Vagina (tissue), 2 donors: ENCODE data around the gene CEBPZ. TPM values are rescaled to one million over a fixed set of nuclear protein-coding genes. Genes with fewer than 3 reads are reported as not detected.
"Not testable (repeated sequence)": the region's sequence is repeated elsewhere in the genome, so short reads cannot be mapped to it uniquely, and the experiment has no call there.

Experiments used
- DNase-seq, 2 donors: peaks; one replicate each; pipeline ENCODE4 v3.0.0-alpha.2; 2017; ENCODE audit errors: extremely low spot score in 2 of 2
- H3K27ac ChIP-seq: fragments of 200-600 bp; sonication (generic); one replicate; pipeline ENCODE4 v1.5.1; 2019
- H3K27me3 ChIP-seq: fragments of 200-600 bp; sonication (generic); one replicate; pipeline ENCODE4 v1.5.1; 2019
- H3K36me3 ChIP-seq, 2 donors: fragments of 200-600 bp; sonication (generic); one replicate each; pipeline ENCODE4 v1.5.1; 2017 to 2019
- H3K4me1 ChIP-seq: fragments of 200-600 bp; sonication (generic); one replicate; pipeline ENCODE4 v1.5.1; 2019
- H3K4me3 ChIP-seq, 2 donors: fragments of 200-600 bp; sonication (generic); 1 replicate in 1 of 2; 2 replicates in 1 of 2; pipeline ENCODE4 v1.5.1; 2016 to 2019
- H3K9me3 ChIP-seq: fragments of 200-600 bp; sonication (generic); one replicate; pipeline ENCODE4 v1.5.1; 2019
- POLR2A ChIP-seq, 2 donors: fragments of 450-650 bp; IDR thresholded peaks; one replicate each; pipeline ENCODE4 v1.6.1; 2017; ENCODE audit warnings: antibody characterized with exemption in 2 of 2, mild to moderate bottlenecking in 2 of 2, moderate library complexity in 2 of 2
- POLR2AphosphoS5 ChIP-seq, 2 donors: sonication (generic); formaldehyde crosslinking; IDR thresholded peaks; one replicate each; pipeline ENCODE4 v1.9.0; 2017; ENCODE audit warnings: antibody characterized with exemption in 2 of 2, mild to moderate bottlenecking in 2 of 2, low read depth in 1 of 2; ENCODE audit not compliant: insufficient read depth in 1 of 2
- intact Hi-C: fragments of 100-400 bp; cut with DNase I; formaldehyde crosslinking; loops from one replicate; pipeline ENCODE4 v1.15.1; 2023
- total RNA-seq: library from RNA; depleted of rRNA; stranded (reverse); fragments of >200 nt; gene quantifications from one replicate; pipeline ENCODE4 v1.2.3, GENCODE V29; 2016
- TF ChIP-seq, protein P1 (sequence below), 3 experiments: fragments of 450-650 bp in 2 of 3; fragments of 200-600 bp in 1 of 3; sonication (generic) in 1 of 3; IDR thresholded peaks; one replicate each; pipeline ENCODE4 v1.5.1; 2017 to 2019; ENCODE audit warnings: antibody characterized with exemption in 3 of 3, mild to moderate bottlenecking in 2 of 3, moderate library complexity in 2 of 3

The CEBPZ gene
- total RNA-seq, 1 donor from 2014 or later, result 27.0 TPM

DNA sequence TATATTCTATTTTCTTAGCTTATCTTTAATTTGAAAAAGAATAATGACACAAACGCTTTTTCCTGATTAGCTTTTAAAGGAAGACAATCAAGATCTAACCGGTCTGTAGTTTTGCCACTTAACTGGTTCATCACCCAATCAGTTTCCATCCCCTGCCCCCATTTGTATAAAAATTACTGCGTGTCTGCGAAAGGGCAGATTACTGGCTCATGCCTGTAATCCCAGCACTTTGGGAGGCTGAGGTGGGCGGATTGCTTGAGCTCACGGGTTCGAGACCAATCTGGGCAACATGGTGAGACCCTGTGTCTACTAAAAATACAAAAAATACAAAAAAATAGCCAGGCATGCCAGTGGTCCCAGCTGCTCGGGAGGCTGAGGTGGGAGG is 32.7 kb downstream of the CEBPZ start:
- no peak for DNase-seq
- Histone ChIP-seq H3K27me3 (no peaks in the 10 kb centered on the region), H3K27ac (no peak overlapping the region), H3K4me1 (peaks cover 21% of the 10 kb centered on the region), H3K36me3 (peaks cover 3 to 31% of the 10 kb centered on the region in 2 donors), H3K4me3 (no peak overlapping the region), H3K9me3 (no peaks in the 10 kb centered on the region)
- TF ChIP-seq POLR2AphosphoS5 (IDR thresholded peaks at IDR 0.05; ENCODE audit: insufficient read depth in 1 of 2, low read depth in 1 of 2) (no peak), POLR2A (IDR thresholded peaks at IDR 0.05) (no peak)
- TF ChIP-seq, protein P1, sequence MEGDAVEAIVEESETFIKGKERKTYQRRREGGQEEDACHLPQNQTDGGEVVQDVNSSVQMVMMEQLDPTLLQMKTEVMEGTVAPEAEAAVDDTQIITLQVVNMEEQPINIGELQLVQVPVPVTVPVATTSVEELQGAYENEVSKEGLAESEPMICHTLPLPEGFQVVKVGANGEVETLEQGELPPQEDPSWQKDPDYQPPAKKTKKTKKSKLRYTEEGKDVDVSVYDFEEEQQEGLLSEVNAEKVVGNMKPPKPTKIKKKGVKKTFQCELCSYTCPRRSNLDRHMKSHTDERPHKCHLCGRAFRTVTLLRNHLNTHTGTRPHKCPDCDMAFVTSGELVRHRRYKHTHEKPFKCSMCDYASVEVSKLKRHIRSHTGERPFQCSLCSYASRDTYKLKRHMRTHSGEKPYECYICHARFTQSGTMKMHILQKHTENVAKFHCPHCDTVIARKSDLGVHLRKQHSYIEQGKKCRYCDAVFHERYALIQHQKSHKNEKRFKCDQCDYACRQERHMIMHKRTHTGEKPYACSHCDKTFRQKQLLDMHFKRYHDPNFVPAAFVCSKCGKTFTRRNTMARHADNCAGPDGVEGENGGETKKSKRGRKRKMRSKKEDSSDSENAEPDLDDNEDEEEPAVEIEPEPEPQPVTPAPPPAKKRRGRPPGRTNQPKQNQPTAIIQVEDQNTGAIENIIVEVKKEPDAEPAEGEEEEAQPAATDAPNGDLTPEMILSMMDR (IDR thresholded peaks at IDR 0.05), result no peak
- intact Hi-C loops, result no loop called here

DNA sequence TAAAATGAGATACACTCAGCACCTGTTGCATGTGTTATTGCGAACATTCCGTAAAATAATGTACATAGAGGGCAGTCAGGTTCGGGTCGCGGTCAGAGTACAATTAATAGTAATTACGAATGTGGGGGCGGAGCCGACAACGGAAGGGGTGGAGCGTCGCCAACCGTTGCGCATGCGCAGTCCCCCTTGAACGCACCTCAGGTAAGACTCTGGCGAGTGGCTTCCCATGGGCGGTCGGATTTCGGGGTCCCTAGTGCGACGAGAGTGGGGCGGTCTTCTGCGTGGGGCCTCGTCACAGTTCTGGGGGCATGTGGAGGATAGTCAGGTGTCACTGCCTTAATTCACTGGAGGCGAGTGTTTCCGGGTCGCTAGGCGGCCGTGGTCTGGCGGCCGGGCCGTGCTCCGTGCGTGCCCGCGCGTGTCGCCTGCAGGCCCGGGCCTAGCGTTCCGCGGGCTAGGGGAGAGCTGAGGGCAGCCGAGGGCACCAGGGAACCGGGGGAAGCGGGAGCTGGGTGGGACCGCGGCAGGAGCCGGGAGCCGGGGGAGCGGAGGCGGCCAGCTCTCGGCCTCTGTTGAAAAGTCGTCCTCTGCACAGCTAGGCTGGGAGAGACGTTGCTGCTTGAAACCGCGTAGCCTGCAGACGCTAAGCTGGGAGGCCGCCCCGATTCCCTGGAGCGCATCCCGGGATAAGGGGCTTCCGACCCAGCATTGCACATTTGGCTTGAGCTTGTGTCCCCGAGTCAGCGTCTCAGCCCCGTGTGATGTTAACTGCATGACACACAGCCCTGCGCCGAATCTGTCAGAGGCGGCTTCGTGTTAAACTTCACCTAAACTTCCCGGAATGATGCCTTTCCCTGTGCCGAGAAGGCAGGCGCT is 34.8 kb downstream of the CEBPZ start, which contains the start of gene CEBPZOS:
CEBPZOS (plus strand) TSS at position 177 of the 876 bp plus-strand sequence. CDS start 3,209 bp downstream, outside the sequence.
- TF ChIP-seq, protein P1 (IDR thresholded peaks at IDR 0.05), result no peak
- TF ChIP-seq POLR2AphosphoS5 (IDR thresholded peaks at IDR 0.05; ENCODE audit: insufficient read depth in 1 of 2, low read depth in 1 of 2), result peak; percentile 70 to 94
- peak in 1 of 2 donors; percentile 80 for TF ChIP-seq POLR2A (IDR thresholded peaks at IDR 0.05)
- Histone ChIP-seq H3K9me3 (no peaks in the 10 kb centered on the region), H3K27me3 (no peaks in the 10 kb centered on the region), H3K4me1 (peaks cover 21% of the 10 kb centered on the region), H3K36me3 (peaks cover 3 to 12% of the 10 kb centered on the region in 2 donors), H3K27ac (peak within 1 kb of the TSS; percentile 91), H3K4me3 (peak within 1 kb of the TSS; percentile 81 to 93)
- intact Hi-C loops, result no loop called here
- DNase-seq, result no peak

GRCh38 chr2:37195862-37196319 is 35.5 kb downstream of the CEBPZ start:
- peak overlapping the region; percentile 81 to 93 for H3K4me3 ChIP-seq
- H3K9me3 ChIP-seq, H3K36me3 ChIP-seq, H3K27me3 ChIP-seq, intact Hi-C loops, DNase-seq: not testable (repeated sequence)
- peak overlapping the region; percentile 91 for H3K27ac ChIP-seq
- peaks cover 21% of the 10 kb centered on the region for H3K4me1 ChIP-seq

DNA sequence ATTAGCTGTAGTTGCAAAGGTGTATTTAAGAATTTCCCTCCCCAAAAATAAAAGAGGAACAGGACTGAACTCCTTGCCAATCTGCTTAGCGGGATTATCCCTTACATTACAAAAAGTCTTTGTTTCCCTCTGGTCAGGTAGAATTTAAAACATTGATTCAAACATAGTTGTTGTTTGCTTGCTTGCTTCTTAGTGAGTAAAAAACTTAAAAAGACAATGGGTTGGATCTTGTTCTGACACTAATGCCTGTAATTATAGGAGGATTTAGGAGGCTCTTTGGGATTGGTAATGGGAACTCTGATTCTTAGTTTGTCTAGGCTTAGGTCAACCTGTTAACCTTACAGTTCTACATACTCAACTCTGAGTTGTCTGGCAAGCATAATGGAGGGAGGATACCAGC is 38.8 kb downstream of the CEBPZ start:
- DNase-seq, result no peak
- peaks cover 8% of the 10 kb centered on the region for H3K4me1 ChIP-seq
- H3K36me3 ChIP-seq, result no peaks in the 10 kb centered on the region
- TF ChIP-seq POLR2A (IDR thresholded peaks at IDR 0.05), result no peak
- no peak for TF ChIP-seq POLR2AphosphoS5 (IDR thresholded peaks at IDR 0.05; ENCODE audit: insufficient read depth in 1 of 2, low read depth in 1 of 2)
- TF ChIP-seq, protein P1 (IDR thresholded peaks at IDR 0.05), result no peak
- no peaks in the 10 kb centered on the region for H3K9me3 ChIP-seq
- no peak overlapping the region for H3K4me3 ChIP-seq
- H3K27me3 ChIP-seq, result no peaks in the 10 kb centered on the region
- intact Hi-C loops, result no loop called here
- no peak overlapping the region for H3K27ac ChIP-seq

DNA sequence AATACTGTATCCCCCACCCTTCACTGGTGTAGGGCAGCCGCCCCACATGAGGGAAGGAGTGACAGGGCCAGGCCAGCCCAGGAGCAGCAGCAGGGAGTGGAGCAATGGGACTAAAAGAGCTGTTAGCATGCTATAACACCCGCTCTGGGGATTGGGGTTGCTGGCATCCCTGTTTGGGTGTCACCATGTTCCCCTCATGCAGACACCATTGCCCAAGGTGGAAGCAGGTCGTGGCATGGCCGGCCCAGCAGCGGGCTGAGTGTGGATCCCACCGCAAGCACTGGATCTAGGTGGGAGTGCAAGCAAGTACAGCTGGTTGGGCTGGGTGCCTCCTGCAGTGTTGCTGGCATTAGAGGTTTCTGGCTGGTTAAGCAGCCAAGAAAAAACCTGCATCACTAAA is 39.6 kb downstream of the CEBPZ start:
- no peaks in the 10 kb centered on the region for H3K36me3 ChIP-seq
- H3K9me3 ChIP-seq, result no peaks in the 10 kb centered on the region
- H3K4me1 ChIP-seq, result no peaks in the 10 kb centered on the region
- TF ChIP-seq POLR2AphosphoS5 (IDR thresholded peaks at IDR 0.05; ENCODE audit: insufficient read depth in 1 of 2, low read depth in 1 of 2) (no peak), POLR2A (IDR thresholded peaks at IDR 0.05) (no peak)
- TF ChIP-seq, protein P1 (IDR thresholded peaks at IDR 0.05), result no peak
- intact Hi-C loops, result no loop called here
- H3K27ac ChIP-seq, result no peak overlapping the region
- no peaks in the 10 kb centered on the region for H3K27me3 ChIP-seq
- no peak for DNase-seq
- no peak overlapping the region for H3K4me3 ChIP-seq
